H9 (cell line): ENCODE results near the gene IGF1R. TPM values are rescaled to one million over a fixed set of nuclear protein-coding genes. Genes with fewer than 3 reads are reported as not detected.

Experiments
- DNase-seq: peaks from one replicate; pipeline ENCODE4 v3.0.0-alpha.2; 2017
- H2AFZ ChIP-seq: one replicate; pipeline ENCODE4 v1.6.1; 2013; ENCODE audit warnings: mild to moderate bottlenecking, low read length, control low read depth, moderate library complexity
- H2AK5ac ChIP-seq: 2 replicates; pipeline ENCODE4 v1.6.1; 2013; ENCODE audit warnings: low read length, control low read depth, mixed read lengths; ENCODE audit not compliant: insufficient read length
- H2BK120ac ChIP-seq: one replicate; pipeline ENCODE4 v1.6.1; 2013; ENCODE audit warnings: low read depth, mild to moderate bottlenecking, low read length, control low read depth, inconsistent platforms; ENCODE audit not compliant: poor library complexity, severe bottlenecking
- H2BK12ac ChIP-seq: 2 replicates; pipeline ENCODE4 v1.6.1; 2013; ENCODE audit warnings: low read length, control low read depth, mixed read lengths, low read depth; ENCODE audit not compliant: insufficient read length
- H2BK15ac ChIP-seq: 2 replicates; pipeline ENCODE4 v1.6.1; 2013; ENCODE audit warnings: low read depth, low read length, control low read depth
- H2BK20ac ChIP-seq: one replicate; pipeline ENCODE4 v1.6.1; 2013; ENCODE audit warnings: low read depth, mild to moderate bottlenecking, low read length, control low read depth, inconsistent platforms; ENCODE audit not compliant: poor library complexity, severe bottlenecking
- H2BK5ac ChIP-seq: 2 replicates; pipeline ENCODE4 v1.6.1; 2013; ENCODE audit warnings: low read length, control low read depth, mixed read lengths; ENCODE audit not compliant: insufficient read length
- H3K14ac ChIP-seq: 2 replicates; pipeline ENCODE4 v1.6.1; 2013; ENCODE audit warnings: low read length, control low read depth; ENCODE audit not compliant: insufficient read depth
- H3K18ac ChIP-seq: 2 replicates; pipeline ENCODE4 v1.6.1; 2013; ENCODE audit warnings: low read depth, mild to moderate bottlenecking, mixed read lengths, low read length, control low read depth; ENCODE audit not compliant: insufficient read length
- H3K23ac ChIP-seq: 2 replicates; pipeline ENCODE4 v1.6.1; 2013; ENCODE audit warnings: low read length, control low read depth, mixed read lengths, low read depth; ENCODE audit not compliant: insufficient read length
- H3K23me2 ChIP-seq: 2 replicates; pipeline ENCODE4 v1.6.1; 2013; ENCODE audit warnings: low read depth, mild to moderate bottlenecking, mixed read lengths, low read length, control low read depth; ENCODE audit not compliant: insufficient read length, poor library complexity, severe bottlenecking
- H3K27ac ChIP-seq: 2 replicates; pipeline ENCODE4 v1.5.1; 2013; ENCODE audit warnings: low read length, control low read depth, mixed read lengths, low read depth; ENCODE audit not compliant: insufficient read length
- H3K27me3 ChIP-seq: 2 replicates; pipeline ENCODE4 v1.6.1; 2013; ENCODE audit warnings: low read length, control low read depth, inconsistent platforms; ENCODE audit not compliant: insufficient read depth
- H3K4ac ChIP-seq: 2 replicates; pipeline ENCODE4 v1.6.1; 2013; ENCODE audit warnings: low read depth, mild to moderate bottlenecking, control low read depth, inconsistent platforms, low read length, moderate library complexity
- H3K4me1 ChIP-seq: 2 replicates; pipeline ENCODE4 v1.6.1; 2013; ENCODE audit warnings: low read length, control low read depth, inconsistent platforms; ENCODE audit not compliant: insufficient read depth
- H3K4me2 ChIP-seq: 2 replicates; pipeline ENCODE4 v1.6.1; 2013; ENCODE audit warnings: low read length, control low read depth, mixed read lengths; ENCODE audit not compliant: insufficient read length, insufficient read depth
- H3K56ac ChIP-seq: 2 replicates; pipeline ENCODE4 v1.6.1; 2013; ENCODE audit warnings: low read depth, mild to moderate bottlenecking, mixed read lengths, low read length, control low read depth; ENCODE audit not compliant: insufficient read length
- H3K79me1 ChIP-seq: 2 replicates; pipeline ENCODE4 v1.6.1; 2013; ENCODE audit warnings: low read depth, mild to moderate bottlenecking, moderate library complexity, low read length, control low read depth, inconsistent platforms; ENCODE audit not compliant: insufficient read depth, poor library complexity, severe bottlenecking
- H3K79me2 ChIP-seq: 2 replicates; pipeline ENCODE4 v1.6.1; 2013; ENCODE audit warnings: low read length, control low read depth, inconsistent platforms; ENCODE audit not compliant: insufficient read depth
- H3K9ac ChIP-seq: 2 replicates; pipeline ENCODE4 v1.6.1; 2013; ENCODE audit warnings: low read length, control low read depth, mixed read lengths; ENCODE audit not compliant: insufficient read length; ENCODE audit errors: extremely low read depth
- H3K9me3 ChIP-seq: one replicate; pipeline ENCODE4 v1.6.1; 2013; ENCODE audit warnings: low read depth, low read length, inconsistent platforms; ENCODE audit not compliant: control insufficient read depth
- H3T11ph ChIP-seq: one replicate; pipeline ENCODE4 v1.6.1; 2013; ENCODE audit warnings: mild to moderate bottlenecking, low read length, control low read depth, inconsistent platforms
- H4K20me1 ChIP-seq: one replicate; pipeline ENCODE4 v1.6.1; 2013; ENCODE audit not compliant: control insufficient read depth, insufficient read length, insufficient read depth
- H4K5ac ChIP-seq: 2 replicates; pipeline ENCODE4 v1.6.1; 2013; ENCODE audit warnings: low read depth, mild to moderate bottlenecking, mixed read lengths, low read length, control low read depth; ENCODE audit not compliant: insufficient read length
- H4K8ac ChIP-seq: replicated peaks from 2 replicates; pipeline ENCODE4 v1.6.1; 2013; ENCODE audit warnings: low read length, control low read depth, mixed read lengths, low read depth; ENCODE audit not compliant: insufficient read length
- H4K91ac ChIP-seq: 2 replicates; pipeline ENCODE4 v1.6.1; 2013; ENCODE audit warnings: low read depth, mild to moderate bottlenecking, moderate library complexity, mixed read lengths, low read length, control low read depth; ENCODE audit not compliant: insufficient read length
- H3K27ac Mint-ChIP-seq, 3 experiments: 2 replicates in 2 of 3; 3 replicates in 1 of 3; pipeline ENCODE4 v1.8.0; 2020 to 2021; ENCODE audit warnings: mixed read lengths in 3 of 3, mild to moderate bottlenecking in 1 of 3, moderate library complexity in 1 of 3
- H3K27me3 Mint-ChIP-seq: 2 replicates; pipeline ENCODE4 v1.8.0; 2021; ENCODE audit warnings: low read depth, mild to moderate bottlenecking, moderate library complexity, mixed read lengths
- H3K36me3 Mint-ChIP-seq, 3 experiments: 2 replicates in 2 of 3; 3 replicates in 1 of 3; pipeline ENCODE4 v1.8.0; 2020 to 2021; ENCODE audit warnings: low read depth in 3 of 3, mixed read lengths in 3 of 3; ENCODE audit not compliant: insufficient read depth in 1 of 3
- H3K4me1 Mint-ChIP-seq, 2 experiments: 2 replicates each; pipeline ENCODE4 v1.8.0; 2020; ENCODE audit warnings: mixed read lengths in 2 of 2
- H3K4me3 Mint-ChIP-seq, 2 experiments: 2 replicates in 1 of 2; 3 replicates in 1 of 2; pipeline ENCODE4 v1.8.0; 2020 to 2021; ENCODE audit warnings: mild to moderate bottlenecking in 2 of 2, mixed read lengths in 2 of 2, moderate library complexity in 1 of 2
- H3K9me3 Mint-ChIP-seq, 2 experiments: 2 replicates in 1 of 2; 3 replicates in 1 of 2; pipeline ENCODE4 v1.8.0; 2020; ENCODE audit warnings: mild to moderate bottlenecking in 2 of 2, mixed read lengths in 2 of 2, moderate library complexity in 1 of 2
- CTCF ChIP-seq: fragments of 200-600 bp; sonication (generic); conservative IDR thresholded peaks from 3 replicates; pipeline ENCODE4 v1.8.0; 2021; ENCODE audit warnings: antibody characterized with exemption, mild to moderate bottlenecking
- WGBS: extraction: QIAGEN DNeasy Blood & Tissue Kit; methylation state at CpG from one replicate; pipeline ENCODE4 v1.1.7; 2013; ENCODE audit warnings: missing lambda C conversion rate, low lambda C conversion rate, mixed read lengths; ENCODE audit not compliant: insufficient read length; ENCODE audit errors: extremely low coverage; 5-methylcytosine and 5-hydroxymethylcytosine counted together
- total RNA-seq: library from RNA; stranded (reverse); gene quantifications from 2 replicates; pipeline ENCODE4 v1.2.1, GENCODE V29; 2021

Gene IGF1R
- total RNA-seq, 1 experiment from 2014 or later = 70.0 TPM

GRCh38 chr15:98881526-98882520, 233.5 kb downstream of the IGF1R start:
- no peak overlapping the region for H4K8ac ChIP-seq
- no peak overlapping the region for H2BK15ac ChIP-seq
- H2AFZ ChIP-seq = no peak overlapping the region
- no peaks in the 10 kb centered on the region for H3K23me2 ChIP-seq
- H3K4me1 ChIP-seq = peaks cover 5% of the 10 kb centered on the region; the same call in 1 of the 2 replicates
- no peaks in the 10 kb centered on the region for H3K27me3 ChIP-seq
- no peak overlapping the region for H3K14ac ChIP-seq
- H3K27ac ChIP-seq = no peak overlapping the region
- H3K27me3 Mint-ChIP-seq = no peaks in the 10 kb centered on the region
- H3K4me3 Mint-ChIP-seq = no peak overlapping the region
- no peak overlapping the region for H3K4ac ChIP-seq
- peak; percentile 78 for TF ChIP-seq CTCF
- no peaks in the 10 kb centered on the region for H3K9me3 Mint-ChIP-seq
- no peak overlapping the region for H3K56ac ChIP-seq
- H3K18ac ChIP-seq = no peak overlapping the region
- H2BK12ac ChIP-seq = no peak overlapping the region
- H3K4me1 Mint-ChIP-seq = peaks cover 36 to 37% of the 10 kb centered on the region in 2 experiments
- H3K9me3 ChIP-seq = no peaks in the 10 kb centered on the region
- DNase-seq = no peak
- no peak overlapping the region for H3K4me2 ChIP-seq
- H2BK120ac ChIP-seq = no peak overlapping the region
- no peak overlapping the region for H2AK5ac ChIP-seq
- H3K36me3 Mint-ChIP-seq = no peaks in the 10 kb centered on the region
- H3T11ph ChIP-seq = no peak overlapping the region
- no peak overlapping the region for H2BK20ac ChIP-seq
- no peak overlapping the region for H3K9ac ChIP-seq
- no peak overlapping the region for H3K23ac ChIP-seq
- H4K5ac ChIP-seq = no peak overlapping the region
- no peak overlapping the region for H2BK5ac ChIP-seq
- no peak overlapping the region for H4K91ac ChIP-seq
- 0 out of 7 replicates have a peak overlapping the region, but pooled peaks of 2 of the 3 experiments have one; percentile 8 to 12 for H3K27ac Mint-ChIP-seq
- peaks cover 4% of the 10 kb centered on the region for H4K20me1 ChIP-seq
- WGBS = no CpG with 5 or more reads among the region's 14 CpGs
- H3K79me2 ChIP-seq = peaks cover 21% of the 10 kb centered on the region; the same call in 1 of the 2 replicates
- H3K79me1 ChIP-seq = peaks cover 6% of the 10 kb centered on the region
